GM12864 (cell line): ENCODE data around the gene MCM5.

Experiments
- DNase-seq: peaks from one replicate; pipeline ENCODE4 v3.0.0-alpha.2; 2011; ENCODE audit warnings: low read depth
- H3K4me3 ChIP-seq: 2 replicates; pipeline ENCODE4 v1.5.1; 2011; ENCODE audit warnings: mild to moderate bottlenecking, low read depth, low read length, control low read depth
- CTCF ChIP-seq: IDR thresholded peaks from 2 replicates; pipeline ENCODE4 v1.5.1; 2011; ENCODE audit warnings: low read depth, mild to moderate bottlenecking, moderate library complexity, low read length, control low read depth, inconsistent platforms; ENCODE audit errors: missing control alignments

MCM5 gene

GRCh38 chr22:35439365-35439717 is 39.4 kb downstream of the MCM5 start:
- no peak for TF ChIP-seq CTCF
- no peak overlapping the region for H3K4me3 ChIP-seq
- no peak for DNase-seq

- H3K4me3 ChIP-seq, result no peak overlapping the region
- no peak for TF ChIP-seq CTCF
- no peak for DNase-seq
Observed at GRCh38 chr22:35440129-35440528, 40.2 kb downstream of the MCM5 start.

- no peak for TF ChIP-seq CTCF
- DNase-seq, result no peak
- H3K4me3 ChIP-seq, result no peak overlapping the region
Observed at GRCh38 chr22:35441489-35442100, 41.7 kb downstream of the MCM5 start.

GRCh38 chr22:35442471-35442870 is 42.5 kb downstream of the MCM5 start:
- DNase-seq, result no peak
- no peak for TF ChIP-seq CTCF

GRCh38 chr22:35443338-35443737 is 43.4 kb downstream of the MCM5 start:
- TF ChIP-seq CTCF, result no peak
- no peak overlapping the region for H3K4me3 ChIP-seq
- no peak for DNase-seq

More at GRCh38 chr22:35442471-35442870, 42.5 kb downstream of the MCM5 start:
- H3K4me3 ChIP-seq, result no peak overlapping the region

GRCh38 chr22:35443790-35444684 is 44.1 kb downstream of the MCM5 start:
- H3K4me3 ChIP-seq, result no peak overlapping the region
- no peak for DNase-seq
- no peak for TF ChIP-seq CTCF
